ENCODE data around the gene KRTAP5-6.

The KRTAP5-6 gene

GRCh38 chr11:1744891-1745700 is 48.1 kb downstream of the KRTAP5-6 start:
- DNase-seq (ENCODE audit: extremely low read depth, low read depth) = no peak
- TF ChIP-seq CTCF (IDR thresholded peaks at IDR 0.05; ENCODE audit: low read depth, low read length) = no peak

GRCh38 chr11:1745701-1746320 is 48.8 kb downstream of the KRTAP5-6 start:
- DNase-seq (ENCODE audit: extremely low read depth, low read depth) = no peak
- TF ChIP-seq CTCF (IDR thresholded peaks at IDR 0.05; ENCODE audit: low read depth, low read length) = no peak

- TF ChIP-seq CTCF (IDR thresholded peaks at IDR 0.05; ENCODE audit: low read depth, low read length) = no peak
- DNase-seq (ENCODE audit: extremely low read depth, low read depth) = no peak
These were observed 49.5 kb downstream of the KRTAP5-6 start for GRCh38 chr11:1746511-1746931.

GRCh38 chr11:1746956-1747752 is 50.2 kb downstream of the KRTAP5-6 start:
- DNase-seq (ENCODE audit: extremely low read depth, low read depth) = no peak
- no peak for TF ChIP-seq CTCF (IDR thresholded peaks at IDR 0.05; ENCODE audit: low read depth, low read length)
